Mesenchymal stem cell (in vitro differentiated cells and primary cell): ENCODE results near the gene NLK.

Experiments used
- DNase-seq: peaks from one replicate; pipeline ENCODE4 v3.0.0-alpha.2; 2013
- H2AFZ ChIP-seq: one replicate; pipeline ENCODE4 v1.6.1; 2013; ENCODE audit warnings: low read depth, mild to moderate bottlenecking, control low read depth, inconsistent platforms, low read length, moderate library complexity
- H2AK5ac ChIP-seq: 2 replicates; pipeline ENCODE4 v1.6.1; 2013; ENCODE audit warnings: low read length, moderate library complexity, mild to moderate bottlenecking, inconsistent platforms; ENCODE audit not compliant: severe bottlenecking
- H2BK120ac ChIP-seq: one replicate; pipeline ENCODE4 v1.6.1; 2013; ENCODE audit warnings: low read depth, mild to moderate bottlenecking, inconsistent platforms, low read length, moderate library complexity
- H2BK12ac ChIP-seq, 2 experiments: one replicate each; pipeline ENCODE4 v1.6.1; 2013; ENCODE audit warnings: inconsistent platforms in 2 of 2, low read length in 2 of 2, mild to moderate bottlenecking in 2 of 2, moderate library complexity in 2 of 2, control low read depth in 1 of 2
- H2BK15ac ChIP-seq: one replicate; pipeline ENCODE4 v1.6.1; 2013; ENCODE audit warnings: mild to moderate bottlenecking, low read depth, inconsistent platforms; ENCODE audit not compliant: poor library complexity, severe bottlenecking
- H2BK5ac ChIP-seq: 2 replicates; pipeline ENCODE4 v1.6.1; 2013; ENCODE audit warnings: low read depth, mild to moderate bottlenecking, low read length, control low read depth, inconsistent platforms; ENCODE audit not compliant: poor library complexity, severe bottlenecking
- H3K14ac ChIP-seq, 2 experiments: one replicate each; pipeline ENCODE4 v1.6.1; 2013; ENCODE audit warnings: inconsistent platforms in 2 of 2, low read length in 2 of 2, control low read depth in 1 of 2, mild to moderate bottlenecking in 1 of 2, moderate library complexity in 1 of 2
- H3K18ac ChIP-seq, 2 experiments: one replicate each; pipeline ENCODE4 v1.6.1; 2013; ENCODE audit warnings: inconsistent platforms in 2 of 2, low read length in 2 of 2, control low read depth in 1 of 2, low read depth in 1 of 2, mild to moderate bottlenecking in 1 of 2
- H3K23ac ChIP-seq, 2 experiments: one replicate each; pipeline ENCODE4 v1.6.1; 2013; ENCODE audit warnings: inconsistent platforms in 2 of 2, low read length in 2 of 2, mild to moderate bottlenecking in 2 of 2, moderate library complexity in 2 of 2, control low read depth in 1 of 2
- H3K27ac ChIP-seq: 2 replicates; pipeline ENCODE4 v1.5.1; 2013; ENCODE audit warnings: mild to moderate bottlenecking, moderate library complexity, low read length, control low read depth, inconsistent platforms; ENCODE audit not compliant: poor library complexity, severe bottlenecking
- H3K27me3 ChIP-seq, 2 experiments: 2 replicates each; pipeline versions ENCODE4 v1.6.1 to v1.7.0; 2013; ENCODE audit warnings: low read length in 2 of 2, mild to moderate bottlenecking in 2 of 2, moderate library complexity in 2 of 2, control low read depth in 1 of 2, inconsistent platforms in 1 of 2; ENCODE audit not compliant: control insufficient read depth in 1 of 2, insufficient read depth in 1 of 2
- H3K36me3 ChIP-seq, 2 experiments: 2 replicates each; pipeline versions ENCODE4 v1.6.1 to v1.7.0; 2013; ENCODE audit warnings: low read length in 2 of 2, control low read depth in 1 of 2, inconsistent platforms in 1 of 2, low read depth in 1 of 2, mild to moderate bottlenecking in 1 of 2; ENCODE audit not compliant: insufficient read depth in 2 of 2, control insufficient read depth in 1 of 2
- H3K4ac ChIP-seq, 2 experiments: one replicate each; pipeline ENCODE4 v1.6.1; 2013; ENCODE audit warnings: inconsistent platforms in 2 of 2, low read length in 2 of 2, mild to moderate bottlenecking in 2 of 2, moderate library complexity in 2 of 2, control low read depth in 1 of 2, low read depth in 1 of 2
- H3K4me1 ChIP-seq: 2 replicates; pipeline ENCODE4 v1.6.1; 2013; ENCODE audit warnings: low read depth, low read length, control low read depth; ENCODE audit not compliant: control insufficient read depth, insufficient read depth
- H3K4me2 ChIP-seq: 2 replicates; pipeline ENCODE4 v1.6.1; 2013; ENCODE audit warnings: low read length, mild to moderate bottlenecking, inconsistent platforms; ENCODE audit not compliant: poor library complexity, severe bottlenecking
- H3K4me3 ChIP-seq, 2 experiments: 2 replicates each; pipeline versions ENCODE4 v1.5.1 to v1.7.0; 2013; ENCODE audit warnings: low read length in 2 of 2, mild to moderate bottlenecking in 2 of 2, control low read depth in 1 of 2, low read depth in 1 of 2; ENCODE audit not compliant: insufficient read depth in 1 of 2
- H3K79me1 ChIP-seq: replicated peaks from 2 replicates; pipeline ENCODE4 v1.6.1; 2013; ENCODE audit warnings: mild to moderate bottlenecking, control low read depth, low read length, inconsistent platforms; ENCODE audit not compliant: poor library complexity, severe bottlenecking
- H3K9ac ChIP-seq: 2 replicates; pipeline ENCODE4 v1.7.0; 2013; ENCODE audit warnings: mild to moderate bottlenecking, low read length, moderate library complexity
- H3K9me3 ChIP-seq: 2 replicates; pipeline ENCODE4 v1.7.0; 2013; ENCODE audit warnings: mild to moderate bottlenecking, low read length; ENCODE audit not compliant: control insufficient read depth
- H4K8ac ChIP-seq: one replicate; pipeline ENCODE4 v1.6.1; 2013; ENCODE audit warnings: inconsistent platforms, mild to moderate bottlenecking, low read length, moderate library complexity
- H4K91ac ChIP-seq: one replicate; pipeline ENCODE4 v1.6.1; 2013; ENCODE audit warnings: mild to moderate bottlenecking, low read length, inconsistent platforms
- WGBS: methylation state at CpG from one replicate; pipeline ENCODE4 v1.1.7; 2013; ENCODE audit warnings: mixed read lengths; 5-methylcytosine and 5-hydroxymethylcytosine counted together

The NLK gene

GRCh38 chr17:28169621-28170349, 127.3 kb downstream of the NLK start:
- H3K27ac ChIP-seq, result no peak overlapping the region
- H2BK12ac ChIP-seq, result no peak overlapping the region
- no peak overlapping the region for H3K4me2 ChIP-seq
- no peak overlapping the region for H2BK15ac ChIP-seq
- H2AFZ ChIP-seq, result no peak overlapping the region
- H3K9me3 ChIP-seq, result no peaks in the 10 kb centered on the region
- H3K4me1 ChIP-seq, result no peaks in the 10 kb centered on the region
- DNase-seq, result no peak
- peaks cover 2% of the 10 kb centered on the region for H3K79me1 ChIP-seq
- H3K23ac ChIP-seq, result no peak overlapping the region
- no peak overlapping the region for H2BK5ac ChIP-seq
- no peak overlapping the region for H3K4ac ChIP-seq
- H3K36me3 ChIP-seq, result peaks cover 5 to 59% of the 10 kb centered on the region in 2 experiments
- no peaks in the 10 kb centered on the region for H3K27me3 ChIP-seq
- no peak overlapping the region for H4K8ac ChIP-seq
- no peak overlapping the region for H2AK5ac ChIP-seq
- no peak overlapping the region for H3K4me3 ChIP-seq
- no peak overlapping the region for H3K9ac ChIP-seq
- H2BK120ac ChIP-seq, result no peak overlapping the region
- 97% methylated on average over 3 of the region's 3 CpGs for WGBS
- H3K14ac ChIP-seq, result no peak overlapping the region
- H3K18ac ChIP-seq, result no peak overlapping the region
- no peak overlapping the region for H4K91ac ChIP-seq

- Histone ChIP-seq H3K4me2 (no peak overlapping the region), H3K23ac (no peak overlapping the region), H3K4me3 (no peak overlapping the region), H2BK120ac (no peak overlapping the region), H3K27me3 (no peaks in the 10 kb centered on the region), H3K18ac (no peak overlapping the region), H2AFZ (no peak overlapping the region), H3K9me3 (no peaks in the 10 kb centered on the region), H3K79me1 (peaks cover 2% of the 10 kb centered on the region), H3K9ac (no peak overlapping the region), H2BK15ac (no peak overlapping the region), H3K36me3 (peaks cover 5 to 55% of the 10 kb centered on the region in 2 experiments), H4K8ac (no peak overlapping the region), H3K27ac (no peak overlapping the region), H3K4ac (no peak overlapping the region), H2BK12ac (no peak overlapping the region), H3K4me1 (no peaks in the 10 kb centered on the region), H3K14ac (no peak overlapping the region), H2BK5ac (no peak overlapping the region), H4K91ac (no peak overlapping the region), H2AK5ac (no peak overlapping the region)
- DNase-seq, result no peak
Observed at GRCh38 chr17:28170771-28171170, 128.3 kb downstream of the NLK start.

GRCh38 chr17:28173031-28173561, 130.6 kb downstream of the NLK start:
- H2BK12ac ChIP-seq, result peak overlapping the region in 1 of 2 experiments; percentile 48
- no peak overlapping the region for H4K91ac ChIP-seq
- H2BK15ac ChIP-seq, result no peak overlapping the region
- H3K79me1 ChIP-seq, result peaks cover 3% of the 10 kb centered on the region
- no peak overlapping the region for H3K23ac ChIP-seq
- H3K9ac ChIP-seq, result no peak overlapping the region
- peak overlapping the region; percentile 28 for H3K27ac ChIP-seq
- H3K4me2 ChIP-seq, result no peak overlapping the region
- no peak overlapping the region for H3K4me3 ChIP-seq
- H3K9me3 ChIP-seq, result no peaks in the 10 kb centered on the region
- H2AFZ ChIP-seq, result no peak overlapping the region
- peak overlapping the region; percentile 41 for H2AK5ac ChIP-seq
- peaks cover 0 to 64% of the 10 kb centered on the region in 2 experiments for H3K36me3 ChIP-seq
- no peak overlapping the region for H3K14ac ChIP-seq
- no peaks in the 10 kb centered on the region for H3K27me3 ChIP-seq
- peak overlapping the region in 1 of 2 experiments; percentile 49 for H3K18ac ChIP-seq
- H3K4ac ChIP-seq, result no peak overlapping the region
- H3K4me1 ChIP-seq, result peaks cover 2% of the 10 kb centered on the region
- DNase-seq, result peak; percentile 17
- H2BK120ac ChIP-seq, result no peak overlapping the region
- no peak overlapping the region for H4K8ac ChIP-seq
- WGBS, result 17% methylated on average over 2 of the region's 3 CpGs
- H2BK5ac ChIP-seq, result no peak overlapping the region

GRCh38 chr17:28173801-28174200, 131.3 kb downstream of the NLK start:
- no peak overlapping the region for H3K14ac ChIP-seq

More at GRCh38 chr17:28173801-28174200, 131.3 kb downstream of the NLK start:
- no peak overlapping the region for H2BK15ac ChIP-seq
- peak; percentile 72 for DNase-seq
- H3K18ac ChIP-seq, result no peak overlapping the region
- no peaks in the 10 kb centered on the region for H3K9me3 ChIP-seq
- no peak overlapping the region for H3K4me2 ChIP-seq
- no peak overlapping the region for H2BK120ac ChIP-seq
- H3K4ac ChIP-seq, result no peak overlapping the region
- H3K36me3 ChIP-seq, result peaks cover 0 to 64% of the 10 kb centered on the region in 2 experiments
- peaks cover 4% of the 10 kb centered on the region for H3K79me1 ChIP-seq
- WGBS, result 0% methylated on average over 1 of the region's 1 CpG
- H3K27ac ChIP-seq, result no peak overlapping the region
- no peak overlapping the region for H2BK5ac ChIP-seq
- no peak overlapping the region for H2BK12ac ChIP-seq
- no peak overlapping the region for H2AK5ac ChIP-seq
- H3K4me3 ChIP-seq, result no peak overlapping the region
- H3K27me3 ChIP-seq, result no peaks in the 10 kb centered on the region
- no peak overlapping the region for H4K91ac ChIP-seq
- peaks cover 4% of the 10 kb centered on the region for H3K4me1 ChIP-seq
- H3K23ac ChIP-seq, result no peak overlapping the region
- H3K9ac ChIP-seq, result no peak overlapping the region
- H2AFZ ChIP-seq, result no peak overlapping the region
- no peak overlapping the region for H4K8ac ChIP-seq
